ENCODE data around the gene SERPINB1. TPM values are rescaled to one million over a fixed set of nuclear protein-coding genes. Genes with fewer than 3 reads are reported as not detected.

The SERPINB1 gene
- total and polyA plus RNA-seq, 9 of the 15 experiments (the other 6 are each of a cell fraction or from before 2014, with no cell fraction given) = 33.9 to 108 (median 63.8) TPM

DNA sequence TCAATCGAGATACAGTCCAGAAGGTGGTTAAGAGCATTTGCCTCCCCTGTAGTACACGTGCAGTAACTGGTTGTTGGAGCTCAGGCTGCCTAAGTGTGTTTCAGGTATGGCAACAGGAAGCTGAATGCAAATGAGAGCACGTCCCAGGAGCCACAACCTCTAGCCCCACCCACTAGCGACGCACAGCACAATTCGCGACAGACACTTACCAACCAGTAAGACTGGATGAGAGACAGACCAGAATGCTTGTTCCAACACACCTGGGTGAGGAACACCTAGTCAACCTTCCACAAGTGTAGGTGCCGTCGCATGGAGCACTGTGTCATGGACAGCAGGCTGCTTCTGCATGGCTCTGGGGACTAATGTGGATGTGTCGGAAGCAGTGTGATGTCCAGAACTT, 7.2 kb upstream of the SERPINB1 start (continued):
- no peak for TF ChIP-seq ZBTB34 (CRISPR knock-in tag; IDR thresholded peaks at IDR 0.05)
- TF ChIP-seq PPARD (CRISPR knock-in tag; IDR thresholded peaks at IDR 0.05) = no peak
- TF ChIP-seq AFF1 (IDR thresholded peaks at IDR 0.05; ENCODE audit: low read depth in 1 of 2, partially characterized antibody in 2 of 2) = no peak
- TF ChIP-seq ATF6 (CRISPR knock-in tag; IDR thresholded peaks at IDR 0.05) = no peak
- TF ChIP-seq, protein P1, sequence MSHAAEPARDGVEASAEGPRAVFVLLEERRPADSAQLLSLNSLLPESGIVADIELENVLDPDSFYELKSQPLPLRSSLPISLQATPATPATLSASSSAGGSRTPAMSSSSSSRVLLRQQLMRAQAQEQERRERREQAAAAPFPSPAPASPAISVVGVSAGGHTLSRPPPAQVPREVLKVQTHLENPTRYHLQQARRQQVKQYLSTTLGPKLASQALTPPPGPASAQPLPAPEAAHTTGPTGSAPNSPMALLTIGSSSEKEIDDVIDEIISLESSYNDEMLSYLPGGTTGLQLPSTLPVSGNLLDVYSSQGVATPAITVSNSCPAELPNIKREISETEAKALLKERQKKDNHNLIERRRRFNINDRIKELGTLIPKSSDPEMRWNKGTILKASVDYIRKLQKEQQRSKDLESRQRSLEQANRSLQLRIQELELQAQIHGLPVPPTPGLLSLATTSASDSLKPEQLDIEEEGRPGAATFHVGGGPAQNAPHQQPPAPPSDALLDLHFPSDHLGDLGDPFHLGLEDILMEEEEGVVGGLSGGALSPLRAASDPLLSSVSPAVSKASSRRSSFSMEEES (CRISPR knock-in tag; IDR thresholded peaks at IDR 0.05) = no peak
- TF ChIP-seq, protein P2, sequence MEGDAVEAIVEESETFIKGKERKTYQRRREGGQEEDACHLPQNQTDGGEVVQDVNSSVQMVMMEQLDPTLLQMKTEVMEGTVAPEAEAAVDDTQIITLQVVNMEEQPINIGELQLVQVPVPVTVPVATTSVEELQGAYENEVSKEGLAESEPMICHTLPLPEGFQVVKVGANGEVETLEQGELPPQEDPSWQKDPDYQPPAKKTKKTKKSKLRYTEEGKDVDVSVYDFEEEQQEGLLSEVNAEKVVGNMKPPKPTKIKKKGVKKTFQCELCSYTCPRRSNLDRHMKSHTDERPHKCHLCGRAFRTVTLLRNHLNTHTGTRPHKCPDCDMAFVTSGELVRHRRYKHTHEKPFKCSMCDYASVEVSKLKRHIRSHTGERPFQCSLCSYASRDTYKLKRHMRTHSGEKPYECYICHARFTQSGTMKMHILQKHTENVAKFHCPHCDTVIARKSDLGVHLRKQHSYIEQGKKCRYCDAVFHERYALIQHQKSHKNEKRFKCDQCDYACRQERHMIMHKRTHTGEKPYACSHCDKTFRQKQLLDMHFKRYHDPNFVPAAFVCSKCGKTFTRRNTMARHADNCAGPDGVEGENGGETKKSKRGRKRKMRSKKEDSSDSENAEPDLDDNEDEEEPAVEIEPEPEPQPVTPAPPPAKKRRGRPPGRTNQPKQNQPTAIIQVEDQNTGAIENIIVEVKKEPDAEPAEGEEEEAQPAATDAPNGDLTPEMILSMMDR (IDR thresholded peaks at IDR 0.05 in 2 of 3, conservative IDR thresholded peaks at IDR 0.05 in 1 of 3; ENCODE audit: insufficient read depth in 2 of 3, low read depth in 1 of 3, low read length in 3 of 3) = no peak
- TF ChIP-seq ZNF280A (IDR thresholded peaks at IDR 0.05; ENCODE audit: low read depth, partially characterized antibody) = no peak
- peak; percentile 49 for TF ChIP-seq POLR2A (conservative IDR thresholded peaks at IDR 0.05)
- TF ChIP-seq ID3 (CRISPR knock-in tag; IDR thresholded peaks at IDR 0.05) = no peak
- TF ChIP-seq ID3 (tag; IDR thresholded peaks at IDR 0.05) = no peak
- no peak for TF ChIP-seq CTBP1 (IDR thresholded peaks at IDR 0.05; ENCODE audit: borderline replicate concordance)
- no peak for TF ChIP-seq CREBBP (IDR thresholded peaks at IDR 0.05; ENCODE audit: low read depth, low read length)
- no peak for TF ChIP-seq KLF10 (CRISPR knock-in tag; IDR thresholded peaks at IDR 0.05)
- no peak for TF ChIP-seq ZNF146 (CRISPR knock-in tag; IDR thresholded peaks at IDR 0.05; ENCODE audit: unreplicated experiment)
- TF ChIP-seq CBFA2T2 (conservative IDR thresholded peaks at IDR 0.05) = no peak
